Trophoblast cell (in vitro differentiated cells and primary cell): ENCODE measurements around the gene CLIP2. TPM values are rescaled to one million over a fixed set of nuclear protein-coding genes. Genes with fewer than 3 reads are reported as not detected.

Source experiments
- DNase-seq, 2 donors: peaks; one replicate each; pipeline ENCODE4 v3.0.0-alpha.2; 2016
- H2AFZ ChIP-seq: 2 replicates; pipeline ENCODE4 v1.6.1; 2013; ENCODE audit warnings: low read length, moderate library complexity, mild to moderate bottlenecking; ENCODE audit not compliant: insufficient read depth, poor library complexity
- H2AK5ac ChIP-seq: 2 replicates; pipeline ENCODE4 v1.6.1; 2013; ENCODE audit warnings: mild to moderate bottlenecking, low read length
- H2BK120ac ChIP-seq: 2 replicates; pipeline ENCODE4 v1.6.1; 2013; ENCODE audit warnings: low read length, mild to moderate bottlenecking, moderate library complexity; ENCODE audit not compliant: insufficient read depth, poor library complexity
- H2BK12ac ChIP-seq: 2 replicates; pipeline ENCODE4 v1.6.1; 2013; ENCODE audit warnings: mild to moderate bottlenecking, low read length, moderate library complexity
- H2BK5ac ChIP-seq: 2 replicates; pipeline ENCODE4 v1.6.1; 2013; ENCODE audit warnings: low read length, low read depth, moderate library complexity, mild to moderate bottlenecking; ENCODE audit not compliant: poor library complexity
- H3K14ac ChIP-seq: 2 replicates; pipeline ENCODE4 v1.6.1; 2013; ENCODE audit warnings: mild to moderate bottlenecking, low read length
- H3K18ac ChIP-seq: 2 replicates; pipeline ENCODE4 v1.6.1; 2013; ENCODE audit warnings: mild to moderate bottlenecking, low read length
- H3K23ac ChIP-seq: 2 replicates; pipeline ENCODE4 v1.6.1; 2013; ENCODE audit warnings: low read length
- H3K27ac ChIP-seq: 2 replicates; pipeline ENCODE4 v1.5.1; 2013; ENCODE audit warnings: low read depth, mild to moderate bottlenecking, inconsistent platforms, low read length, moderate library complexity
- H3K27me3 ChIP-seq: 2 replicates; pipeline ENCODE4 v1.6.1; 2013; ENCODE audit warnings: inconsistent platforms, mild to moderate bottlenecking, low read length, moderate library complexity; ENCODE audit not compliant: insufficient read depth
- H3K36me3 ChIP-seq, 2 experiments: 1 replicate in 1 of 2; 2 replicates in 1 of 2; pipeline ENCODE4 v1.6.1; 2013; ENCODE audit warnings: low read length in 2 of 2, mild to moderate bottlenecking in 2 of 2, moderate library complexity in 1 of 2; ENCODE audit not compliant: insufficient read depth in 2 of 2, control insufficient read depth in 1 of 2
- H3K4ac ChIP-seq: 2 replicates; pipeline ENCODE4 v1.6.1; 2013; ENCODE audit warnings: low read depth, mild to moderate bottlenecking, low read length, moderate library complexity
- H3K4me1 ChIP-seq, 2 experiments: 1 replicate in 1 of 2; 2 replicates in 1 of 2; pipeline ENCODE4 v1.6.1; 2013; ENCODE audit warnings: low read length in 2 of 2, mild to moderate bottlenecking in 2 of 2, moderate library complexity in 1 of 2; ENCODE audit not compliant: insufficient read depth in 2 of 2, control insufficient read depth in 1 of 2
- H3K4me2 ChIP-seq: 2 replicates; pipeline ENCODE4 v1.6.1; 2013; ENCODE audit warnings: inconsistent platforms, mild to moderate bottlenecking, low read length, moderate library complexity
- H3K4me3 ChIP-seq: 2 replicates; pipeline ENCODE4 v1.5.1; 2013; ENCODE audit warnings: mild to moderate bottlenecking, low read depth, low read length, inconsistent platforms
- H3K79me1 ChIP-seq: one replicate; pipeline ENCODE4 v1.6.1; 2013; ENCODE audit warnings: low read length
- H3K79me2 ChIP-seq: 2 replicates; pipeline ENCODE4 v1.6.1; 2013; ENCODE audit warnings: low read length, mild to moderate bottlenecking; ENCODE audit not compliant: control insufficient read depth, insufficient read depth, poor library complexity
- H3K9ac ChIP-seq: 2 replicates; pipeline ENCODE4 v1.6.1; 2013; ENCODE audit warnings: mild to moderate bottlenecking, low read length
- H3K9me3 ChIP-seq: 2 replicates; pipeline ENCODE4 v1.6.1; 2013; ENCODE audit warnings: low read depth, mild to moderate bottlenecking, control low read depth, inconsistent platforms, low read length; ENCODE audit not compliant: insufficient read depth
- H4K12ac ChIP-seq: 2 replicates; pipeline ENCODE4 v1.6.1; 2013; ENCODE audit warnings: low read depth, mild to moderate bottlenecking, low read length, moderate library complexity
- H4K8ac ChIP-seq: 2 replicates; pipeline ENCODE4 v1.6.1; 2013; ENCODE audit warnings: low read depth, mild to moderate bottlenecking, low read length, moderate library complexity
- H4K91ac ChIP-seq: one replicate; pipeline ENCODE4 v1.6.1; 2013; ENCODE audit warnings: low read depth, mild to moderate bottlenecking, low read length, moderate library complexity
- WGBS: extraction: QIAGEN DNeasy Blood & Tissue Kit; methylation state at CpG from one replicate; pipeline ENCODE4 v1.1.7; 2013; ENCODE audit warnings: missing lambda C conversion rate; ENCODE audit not compliant: insufficient read length, insufficient coverage; ENCODE audit errors: extremely low coverage; 5-methylcytosine and 5-hydroxymethylcytosine counted together
- polyA plus RNA-seq: library from polyadenylated mRNA; stranded (reverse); fragments of 200-250 nt; gene quantifications from 2 replicates; pipeline ENCODE4 v1.2.3, GENCODE V29; 2013

The CLIP2 gene
- polyA plus RNA-seq: 5.4 and 5.9 TPM in 2 replicates

DNA sequence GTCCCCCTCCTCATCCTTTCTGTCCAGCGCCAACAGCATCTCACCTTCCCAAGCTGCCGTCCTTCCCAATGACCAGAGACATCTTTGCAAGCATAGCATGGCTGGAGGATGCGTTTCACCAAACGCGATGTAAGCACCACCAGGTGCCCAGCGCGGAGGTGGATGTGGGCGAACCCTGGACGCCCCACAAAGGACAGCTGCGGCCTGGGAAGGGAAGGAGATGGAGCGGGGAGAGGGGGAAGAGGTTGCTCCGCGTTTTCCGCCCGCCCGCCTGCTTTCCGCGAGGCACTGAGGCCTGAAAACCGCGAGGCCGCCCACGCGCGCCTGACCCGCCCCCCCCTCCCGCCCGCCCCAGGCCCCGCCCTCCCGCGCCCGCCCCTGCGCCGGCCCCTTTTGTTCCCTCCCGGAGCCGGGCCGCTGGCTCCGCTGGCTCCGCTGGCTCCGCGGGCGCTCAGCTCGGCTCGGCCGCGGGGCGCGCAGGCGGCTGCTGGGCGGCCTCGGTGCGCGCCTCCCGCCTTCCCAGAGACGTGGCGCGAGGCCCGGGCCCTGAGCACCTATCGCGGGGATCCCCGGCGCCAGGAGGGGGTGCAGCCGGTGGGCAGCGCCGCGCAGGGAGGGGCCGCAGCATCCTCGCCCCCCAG lies at the start of gene CLIP2:
Gene CLIP2 (plus strand): TSS at position 390 of the 641 bp plus-strand sequence. CDS start 28,140 bp downstream, outside the sequence.
- Histone ChIP-seq H2AK5ac (no peak within 1 kb of the TSS), H3K23ac (no peak within 1 kb of the TSS), H3K9me3 (no peaks in the 10 kb centered on the region), H3K79me2 (no peaks in the 10 kb centered on the region), H2AFZ (peak within 1 kb of the TSS; percentile 76), H3K27me3 (peaks cover 15% of the 10 kb centered on the region), H3K18ac (peak within 1 kb of the TSS; percentile 77), H2BK5ac (no peak within 1 kb of the TSS), H3K27ac (no peak within 1 kb of the TSS), H4K91ac (peak within 1 kb of the TSS; percentile 84), H4K12ac (no peak within 1 kb of the TSS), H3K4me1 (peaks cover 13 to 16% of the 10 kb centered on the region in 2 experiments), H3K4me2 (peak within 1 kb of the TSS; percentile 87), H3K4ac (no peak within 1 kb of the TSS), H4K8ac (peak within 1 kb of the TSS; percentile 72), H2BK120ac (peak within 1 kb of the TSS; percentile 48), H2BK12ac (peak within 1 kb of the TSS; percentile 31), H3K9ac (peak within 1 kb of the TSS; percentile 67), H3K14ac (peak within 1 kb of the TSS; percentile 63), H3K36me3 (no peaks in the 10 kb centered on the region), H3K79me1 (peaks cover 3% of the 10 kb centered on the region), H3K4me3 (peak within 1 kb of the TSS; percentile 83)
- no CpG with 5 or more reads among the region's 67 CpGs for WGBS
- peak; percentile 38 to 81 for DNase-seq

DNA sequence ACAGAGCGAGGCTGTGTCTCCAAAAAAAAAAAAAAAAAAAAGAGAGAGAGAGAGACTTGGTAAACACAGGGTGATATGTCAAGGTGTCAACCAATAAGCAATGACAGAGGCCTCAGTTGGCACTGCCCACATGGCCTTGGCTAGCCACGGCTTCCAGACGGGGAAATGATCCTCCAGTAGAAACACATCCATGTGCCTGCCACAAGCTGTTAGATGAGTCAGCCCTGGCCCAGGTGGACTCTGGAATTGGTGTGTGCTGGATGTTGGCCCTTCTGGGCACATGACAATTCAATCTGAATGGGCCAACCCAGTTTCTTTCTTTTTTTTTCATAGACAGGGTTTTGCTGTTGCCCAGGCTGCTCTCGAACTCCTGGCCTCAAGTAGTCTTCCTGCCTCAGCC lies 48.7 kb upstream of the CLIP2 start:
- H2AFZ ChIP-seq: no peak overlapping the region
- no peak overlapping the region for H2AK5ac ChIP-seq
- no peak for DNase-seq
- H3K79me1 ChIP-seq: no peaks in the 10 kb centered on the region
- H3K79me2 ChIP-seq: no peaks in the 10 kb centered on the region
- no peak overlapping the region for H3K4me3 ChIP-seq
- no peak overlapping the region for H4K91ac ChIP-seq
- H3K4me2 ChIP-seq: no peak overlapping the region
- H2BK5ac ChIP-seq: no peak overlapping the region
- H3K9ac ChIP-seq: no peak overlapping the region
- no peaks in the 10 kb centered on the region for H3K9me3 ChIP-seq
- H3K4me1 ChIP-seq: no peaks in the 10 kb centered on the region
- H3K4ac ChIP-seq: no peak overlapping the region
- no peak overlapping the region for H3K23ac ChIP-seq
- H3K18ac ChIP-seq: no peak overlapping the region
- H2BK120ac ChIP-seq: no peak overlapping the region
- no peak overlapping the region for H2BK12ac ChIP-seq
- H4K12ac ChIP-seq: no peak overlapping the region
- peaks cover 63 to 70% of the 10 kb centered on the region in 2 experiments for H3K36me3 ChIP-seq
- no peak overlapping the region for H4K8ac ChIP-seq
- no peak overlapping the region for H3K14ac ChIP-seq
- H3K27ac ChIP-seq: no peak overlapping the region
- WGBS: no CpG with 5 or more reads among the region's 4 CpGs
- H3K27me3 ChIP-seq: no peaks in the 10 kb centered on the region

DNA sequence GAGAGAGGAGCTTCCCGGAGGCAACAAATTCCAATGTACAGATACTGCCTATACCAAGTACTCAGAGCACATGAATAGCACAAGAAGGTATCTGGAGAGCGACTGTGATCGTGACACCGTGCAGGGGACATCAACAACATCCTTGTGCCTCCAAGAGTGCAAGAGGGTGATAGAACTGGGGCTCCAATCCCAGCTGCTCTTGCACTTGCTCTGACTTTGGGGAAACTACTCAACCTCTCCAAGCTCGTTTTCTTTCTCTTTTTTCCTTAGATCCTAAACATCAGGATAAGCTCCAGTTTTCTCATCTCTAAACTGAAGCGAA lies 47.1 kb upstream of the CLIP2 start:
- WGBS: no CpG with 5 or more reads among the region's 6 CpGs
- Histone ChIP-seq H3K9me3 (no peaks in the 10 kb centered on the region), H3K36me3 (peaks cover 56 to 57% of the 10 kb centered on the region in 2 experiments), H3K4me3 (no peak overlapping the region), H3K4ac (no peak overlapping the region), H2AFZ (no peak overlapping the region), H4K8ac (no peak overlapping the region), H2BK120ac (no peak overlapping the region), H3K79me2 (no peaks in the 10 kb centered on the region), H3K79me1 (no peaks in the 10 kb centered on the region), H2AK5ac (no peak overlapping the region), H3K4me2 (no peak overlapping the region), H2BK5ac (no peak overlapping the region), H4K91ac (no peak overlapping the region), H3K9ac (no peak overlapping the region), H4K12ac (no peak overlapping the region), H3K27ac (no peak overlapping the region), H3K18ac (no peak overlapping the region), H3K23ac (no peak overlapping the region), H3K14ac (no peak overlapping the region), H2BK12ac (no peak overlapping the region), H3K27me3 (no peaks in the 10 kb centered on the region), H3K4me1 (no peaks in the 10 kb centered on the region)
- no peak for DNase-seq

DNA sequence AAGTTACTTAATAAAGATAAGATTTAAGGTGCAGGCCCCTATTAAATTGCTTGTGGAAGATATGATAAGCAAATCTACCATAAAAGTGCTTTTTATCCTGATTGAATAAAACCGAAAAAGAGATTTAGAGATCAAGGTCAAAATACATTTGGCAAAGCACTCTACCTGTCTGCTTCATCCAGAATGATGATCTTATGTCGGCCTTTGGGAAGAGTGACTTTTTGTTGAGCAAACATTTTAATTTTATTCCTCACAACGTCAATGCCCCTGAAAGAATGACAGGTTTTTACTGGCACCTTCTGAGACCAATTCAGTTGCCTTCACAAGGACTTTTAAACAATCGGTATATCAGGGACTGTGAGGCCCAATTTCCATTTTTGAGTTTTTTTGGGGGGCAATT lies 42.7 kb upstream of the CLIP2 start:
- no peak overlapping the region for H3K18ac ChIP-seq
- peaks cover 51 to 55% of the 10 kb centered on the region in 2 experiments for H3K36me3 ChIP-seq

More for the DNA sequence above, 42.7 kb upstream of the CLIP2 start:
- Histone ChIP-seq H3K79me1 (no peaks in the 10 kb centered on the region), H4K8ac (no peak overlapping the region), H2BK120ac (no peak overlapping the region), H3K4ac (no peak overlapping the region), H4K12ac (no peak overlapping the region), H3K9me3 (no peaks in the 10 kb centered on the region), H2BK5ac (no peak overlapping the region), H2BK12ac (no peak overlapping the region), H4K91ac (no peak overlapping the region), H3K23ac (no peak overlapping the region), H2AFZ (no peak overlapping the region), H3K9ac (no peak overlapping the region), H3K4me3 (no peak overlapping the region), H3K27ac (no peak overlapping the region), H3K79me2 (no peaks in the 10 kb centered on the region), H3K27me3 (no peaks in the 10 kb centered on the region), H3K14ac (no peak overlapping the region), H2AK5ac (no peak overlapping the region), H3K4me1 (no peaks in the 10 kb centered on the region), H3K4me2 (no peak overlapping the region)
- no CpG with 5 or more reads among the region's 4 CpGs for WGBS
- no peak for DNase-seq
